ENCODE measurements around the gene GARS1.

- TF ChIP-seq GATA3 (IDR thresholded peaks at IDR 0.05; ENCODE audit: low read depth, low read length) (no peak), GATA2 (IDR thresholded peaks at IDR 0.05; ENCODE audit: low read depth, low read length) (no peak)
Observed at GRCh38 chr7:30604901-30605300, 10.2 kb downstream of the GARS1 start.

Measured in SH-SY5Y (cell line).